ENCODE measurements around the gene MEGF10.
"Not testable (repeated sequence)": the region's sequence is repeated elsewhere in the genome, so short reads cannot be mapped to it uniquely, and the experiment has no call there.

MEGF10 gene

DNA sequence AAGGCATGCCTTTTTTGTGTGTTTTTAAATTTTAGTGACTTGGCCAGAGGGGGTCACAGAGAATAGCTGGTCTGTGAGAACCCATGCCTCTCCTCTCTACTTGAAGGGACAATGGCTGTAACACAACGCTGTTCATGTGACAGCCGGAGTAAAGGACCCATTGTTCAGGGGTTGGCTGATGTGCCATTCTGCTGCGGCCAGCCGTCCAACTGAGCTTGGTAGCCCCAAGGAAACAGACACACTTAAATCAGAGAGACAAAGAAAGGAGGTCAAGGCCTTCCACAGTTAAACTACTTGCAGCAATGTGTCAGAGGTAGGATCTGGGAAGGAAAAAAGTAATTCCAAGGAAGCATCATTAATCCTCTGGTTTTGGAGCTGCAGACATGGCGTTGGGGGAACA, 8.1 kb downstream of the MEGF10 start:
- DNase-seq: no peak

- no peak for DNase-seq
Observed at GRCh38 chr5:127299678-127300077, 9.1 kb downstream of the MEGF10 start.

DNA sequence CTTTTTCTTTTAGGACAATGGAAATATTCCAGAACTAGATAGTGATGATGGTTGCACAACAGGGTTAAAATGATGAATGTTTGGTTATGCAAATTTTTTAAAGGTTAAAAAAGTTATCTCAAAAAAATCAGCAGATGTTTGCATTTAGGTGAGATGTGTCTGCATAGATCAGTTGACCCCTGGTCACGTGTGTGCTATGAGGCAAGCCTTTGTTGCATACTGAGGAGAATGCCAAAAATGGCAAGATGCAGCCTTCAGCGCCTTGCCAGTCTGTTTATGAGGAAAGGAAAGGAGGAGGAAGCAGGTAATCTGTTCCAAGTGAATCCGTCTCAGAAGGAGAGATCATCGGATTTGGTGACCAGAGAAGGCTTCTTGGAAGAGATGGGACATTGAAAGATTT, 11.9 kb downstream of the MEGF10 start:
- DNase-seq: no peak

- no peak for DNase-seq
Observed at GRCh38 chr5:127303404-127303803, 12.8 kb downstream of the MEGF10 start.

- DNase-seq: no peak
Observed at GRCh38 chr5:127305493-127305892, 14.9 kb downstream of the MEGF10 start.

GRCh38 chr5:127306036-127306435, 15.4 kb downstream of the MEGF10 start:
- no peak for DNase-seq

DNA sequence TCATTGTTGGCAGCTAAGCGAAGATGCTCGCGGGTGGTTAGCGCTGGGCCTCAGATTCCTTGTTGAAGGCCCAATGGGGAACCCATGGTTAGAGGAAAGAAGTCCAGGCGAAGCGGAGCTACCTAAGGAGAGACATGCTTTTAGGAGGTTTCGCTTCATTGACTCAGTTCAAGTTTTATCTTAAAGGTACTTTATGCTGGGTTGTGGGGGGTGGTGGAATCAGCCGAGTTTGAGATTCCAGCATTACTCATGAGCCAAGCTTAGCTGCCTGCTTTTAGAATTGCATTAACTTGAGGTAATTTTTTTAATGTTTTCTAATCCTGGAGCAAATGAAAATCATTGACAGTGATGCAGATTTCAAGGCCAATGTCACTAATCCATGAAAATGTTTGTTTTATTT, 16.1 kb downstream of the MEGF10 start:
- no peak for DNase-seq

DNA sequence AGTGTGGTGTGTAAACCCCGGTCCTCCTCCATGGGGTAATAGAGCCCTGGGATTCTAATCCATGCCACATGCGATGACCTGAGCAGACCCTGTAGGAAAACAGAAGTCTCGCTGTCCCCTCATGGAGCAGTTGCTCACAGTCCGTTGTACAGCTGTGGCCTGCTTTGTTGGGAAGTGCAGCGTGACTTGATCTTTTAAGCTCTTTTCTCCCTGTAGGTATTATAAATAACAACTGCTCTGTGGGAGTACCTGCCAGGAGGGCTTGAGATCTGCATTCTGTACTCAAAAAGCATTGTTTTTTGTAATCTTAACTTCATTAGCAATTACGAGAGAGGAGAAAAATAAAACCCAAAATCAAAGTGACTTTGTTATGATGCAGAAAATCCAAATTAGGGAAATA, 17.3 kb downstream of the MEGF10 start:
- DNase-seq: no peak

DNA sequence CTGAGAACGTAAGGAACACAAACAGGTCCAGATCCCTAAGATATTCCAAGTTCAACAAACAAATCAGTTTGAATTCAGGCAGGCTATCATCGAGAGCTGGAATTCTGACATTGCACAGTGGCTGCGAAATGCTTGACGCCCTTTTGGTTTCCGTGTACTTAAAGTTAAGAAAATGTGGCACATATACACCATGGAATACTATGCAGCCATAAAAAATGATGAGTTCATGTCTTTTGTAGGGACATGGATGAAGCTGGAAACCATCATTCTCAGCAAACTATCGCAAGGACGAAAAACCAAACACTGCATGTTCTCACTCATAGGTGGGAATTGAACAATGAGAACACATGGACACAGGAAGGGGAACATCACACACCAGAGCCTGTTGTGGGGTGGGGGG, 17.7 kb downstream of the MEGF10 start:
- DNase-seq: not testable (repeated sequence)

DNA sequence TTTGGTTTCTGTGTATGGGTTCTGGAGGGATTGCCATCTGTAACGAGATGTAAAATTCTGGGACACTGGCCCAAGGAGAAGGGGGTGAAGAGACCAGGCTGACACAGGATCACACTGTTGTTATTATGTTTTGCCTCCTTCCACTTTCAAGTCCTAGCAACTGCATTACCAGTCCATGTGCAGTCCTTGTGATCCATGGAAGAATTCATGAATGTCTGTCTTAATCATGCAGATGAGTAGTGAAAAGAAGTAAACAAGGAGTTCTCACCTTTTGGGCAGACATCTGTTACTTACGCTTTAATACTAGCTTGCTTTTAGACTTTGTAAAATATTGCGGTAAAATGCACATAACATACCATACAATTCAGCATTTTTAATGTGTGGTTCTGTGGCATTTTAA, 18.3 kb downstream of the MEGF10 start:
- no peak for DNase-seq

DNA sequence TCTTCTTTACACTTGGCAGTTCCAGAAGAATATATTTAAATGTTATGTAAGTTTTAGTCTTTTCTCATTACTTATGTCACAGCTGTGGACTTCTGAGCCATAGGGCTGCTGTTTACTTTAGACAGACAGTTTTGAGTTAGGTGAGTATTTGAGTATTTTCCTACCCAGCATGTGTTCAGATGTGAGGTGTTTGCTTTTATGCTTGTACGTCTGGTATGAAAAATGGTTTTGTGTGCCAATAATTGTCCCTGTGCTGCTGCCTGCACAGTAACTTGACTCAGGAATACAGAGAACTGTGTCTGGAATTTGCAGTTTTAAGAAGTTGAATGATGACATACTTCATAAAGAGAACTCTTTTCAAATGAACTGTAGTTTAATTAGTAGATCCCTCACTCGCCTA, 20.8 kb downstream of the MEGF10 start:
- DNase-seq: no peak

DNA sequence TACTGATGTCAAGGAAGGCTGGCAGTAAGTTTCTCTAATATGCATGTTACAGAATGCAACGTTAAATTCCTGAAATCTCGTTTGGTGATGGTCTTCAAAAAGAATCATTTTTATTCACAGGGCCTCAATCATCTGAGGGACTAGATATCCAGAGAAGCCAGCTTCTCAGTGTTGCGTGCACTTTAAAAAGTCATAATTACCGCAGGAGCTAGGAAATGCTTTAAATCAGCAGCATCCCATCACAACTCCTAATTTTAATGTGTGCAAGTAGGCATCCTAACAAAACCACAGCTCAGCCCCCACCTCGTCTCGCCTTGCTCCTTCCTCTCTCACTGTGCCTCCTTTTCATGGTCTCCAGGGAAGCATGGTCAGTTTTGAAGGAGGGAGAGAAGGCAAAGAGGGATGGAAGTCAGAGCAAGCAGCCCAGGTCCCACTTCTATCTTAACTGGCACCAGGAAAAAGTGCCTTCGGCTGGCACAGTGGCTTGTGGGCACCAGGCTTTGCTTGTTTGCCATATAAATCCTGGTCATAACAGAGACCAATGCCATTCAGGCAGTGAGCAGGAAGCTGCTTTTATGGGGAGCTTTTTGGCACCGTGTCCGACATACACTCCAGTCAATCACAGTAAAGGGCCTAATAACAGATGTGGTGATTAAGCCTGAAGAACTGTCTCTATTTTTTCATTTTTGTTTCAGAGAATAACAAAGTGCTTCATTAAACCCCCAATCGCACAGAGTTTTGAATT, 21.4 kb downstream of the MEGF10 start:
- DNase-seq: no peak

DNA sequence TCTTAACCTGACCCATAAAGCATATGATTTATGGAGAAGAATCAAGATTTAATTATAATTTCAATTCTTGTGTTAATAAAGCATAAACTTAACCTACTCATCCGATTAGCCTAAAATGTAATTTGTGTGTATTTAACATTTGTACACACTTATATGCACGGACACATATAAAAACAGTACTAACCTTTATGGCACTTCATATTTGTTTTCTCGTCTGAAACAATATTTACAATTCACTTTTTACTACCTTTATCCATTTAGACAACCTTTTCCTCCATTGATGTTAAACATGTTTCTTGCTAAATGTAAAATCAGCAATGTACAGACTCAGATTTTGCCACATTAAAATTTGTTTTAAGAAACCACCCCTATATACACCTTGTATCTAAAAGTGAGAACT, 22.8 kb downstream of the MEGF10 start:
- no peak for DNase-seq

GRCh38 chr5:127313847-127314473, 23.4 kb downstream of the MEGF10 start:
- DNase-seq: no peak

- no peak for DNase-seq
Observed at GRCh38 chr5:127316011-127316410, 25.4 kb downstream of the MEGF10 start.

DNA sequence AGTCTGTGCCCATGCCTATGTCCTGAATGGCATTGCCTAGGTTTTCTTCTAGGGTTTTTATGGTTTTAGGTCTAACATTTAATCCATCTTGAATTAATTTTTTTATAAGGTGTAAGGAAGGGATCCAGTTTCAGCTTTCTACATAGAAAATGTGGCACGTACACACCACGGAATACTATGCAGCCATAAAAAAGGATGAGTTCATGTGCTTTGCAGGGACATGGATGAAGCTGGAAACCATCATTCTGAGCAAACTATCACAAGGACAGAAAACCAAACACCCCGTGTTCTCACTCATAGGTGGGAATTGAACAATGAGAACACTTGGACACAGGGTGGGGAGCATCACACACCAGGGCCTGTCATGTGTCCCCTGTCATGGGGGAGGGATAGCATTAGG, 26.8 kb downstream of the MEGF10 start:
- DNase-seq: not testable (repeated sequence)

DNA sequence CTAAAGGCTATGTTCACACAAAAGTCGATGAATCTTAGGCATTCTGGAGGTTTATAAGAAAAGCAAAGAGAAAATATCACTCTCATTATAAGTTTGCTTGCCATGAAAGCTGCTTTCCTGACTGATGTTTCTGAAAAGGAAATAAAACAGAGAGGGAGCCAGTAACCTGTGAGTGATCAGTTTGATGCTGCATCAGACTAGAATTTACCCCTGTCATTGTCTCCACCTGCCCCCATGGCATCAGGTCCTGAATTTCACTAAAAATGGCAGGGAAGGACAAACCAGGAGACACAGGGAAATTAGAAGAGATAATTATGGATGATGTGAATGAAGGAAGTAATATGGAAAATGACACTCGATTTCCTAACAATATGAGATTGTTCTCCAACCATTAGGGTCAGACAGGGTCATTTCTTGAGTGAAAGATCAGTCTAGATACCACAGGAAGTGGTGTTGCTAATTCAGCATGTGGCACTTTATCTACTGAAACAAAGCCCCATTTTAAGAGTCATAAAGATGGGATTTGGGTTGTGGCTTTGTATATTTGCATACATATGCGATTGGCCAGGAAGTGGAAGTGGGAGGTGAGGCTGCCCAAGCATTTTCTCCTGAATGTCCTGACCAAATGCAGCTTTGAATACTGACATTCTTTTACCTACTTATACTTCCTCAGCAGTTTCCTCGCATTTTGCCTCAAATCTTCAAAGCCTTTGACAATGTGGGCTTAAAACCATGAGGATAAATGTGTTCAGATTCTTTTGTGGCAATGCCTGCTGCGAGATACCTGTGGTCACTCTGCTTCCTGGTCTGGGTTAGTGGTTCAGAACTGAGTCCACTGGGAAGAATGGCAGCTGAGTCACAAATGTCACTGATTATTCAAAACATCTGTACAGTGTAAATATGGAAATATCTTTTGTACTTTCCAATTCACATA, 29.7 kb downstream of the MEGF10 start:
- DNase-seq: no peak

- DNase-seq: no peak
Observed at GRCh38 chr5:127321465-127321864, 30.9 kb downstream of the MEGF10 start.

DNA sequence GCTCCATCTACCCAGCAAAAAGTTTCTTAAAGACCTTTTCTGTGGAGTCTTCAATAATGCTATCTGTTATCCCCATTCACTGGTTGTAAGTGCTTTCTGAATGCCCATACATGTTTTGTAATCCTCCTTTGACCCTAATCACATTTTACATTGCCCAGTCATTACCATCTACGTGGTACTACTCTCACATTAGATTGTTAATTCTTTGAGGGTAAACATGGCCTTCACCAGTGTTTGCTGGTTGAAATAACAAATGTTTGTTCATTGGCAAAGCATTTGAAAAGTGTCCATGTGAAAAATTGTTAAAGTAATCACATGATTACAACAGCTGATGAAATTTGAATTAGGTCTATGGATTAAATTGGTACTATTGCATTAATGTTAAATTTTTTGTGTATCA, 31.8 kb downstream of the MEGF10 start:
- no peak for DNase-seq

GRCh38 chr5:127324756-127325155, 34.2 kb downstream of the MEGF10 start:
- DNase-seq: no peak

DNA sequence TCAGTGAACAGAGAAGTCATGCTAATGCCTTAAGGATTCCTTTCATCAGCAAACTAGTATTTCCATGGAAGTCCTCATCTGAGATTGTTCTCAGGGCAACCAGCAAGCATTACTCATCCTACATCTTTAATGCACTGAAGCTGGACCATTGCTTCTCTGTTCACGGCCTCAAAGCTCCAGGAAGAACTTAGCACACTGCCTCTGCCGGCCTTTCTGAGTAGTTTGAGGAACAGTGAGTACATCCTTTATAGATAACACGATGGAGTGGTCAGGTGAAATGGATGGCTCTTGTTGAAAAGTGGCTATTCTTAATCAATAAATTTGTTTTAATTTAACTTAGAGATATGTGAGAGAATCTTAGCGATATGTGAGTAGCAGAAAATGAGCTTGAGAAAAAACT, 35.8 kb downstream of the MEGF10 start:
- DNase-seq: no peak

- no peak for DNase-seq
Observed at GRCh38 chr5:127326976-127327755, 36.6 kb downstream of the MEGF10 start.

DNA sequence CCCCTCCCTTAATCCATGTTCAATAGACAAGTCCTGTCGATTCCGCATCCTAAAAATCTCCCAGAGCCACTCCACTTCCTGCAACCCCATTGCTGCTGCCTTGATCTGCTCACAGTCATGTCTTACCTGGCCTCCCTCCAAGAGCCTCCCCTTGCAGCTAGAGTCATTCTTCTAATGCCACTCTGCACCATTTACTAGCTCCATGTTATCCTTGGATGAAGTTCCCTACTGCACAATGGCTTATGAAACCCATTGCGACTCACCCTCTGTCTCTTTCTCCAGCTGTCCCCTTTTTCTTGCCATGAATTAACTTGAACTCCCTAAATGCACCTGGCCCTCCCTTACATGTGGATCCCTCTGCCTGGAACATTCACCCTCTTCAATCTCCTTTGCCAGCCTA, 39.5 kb downstream of the MEGF10 start:
- no peak for DNase-seq
